K562 (cell line): ENCODE results near the gene ZNF778. TPM values are rescaled to one million over a fixed set of nuclear protein-coding genes. Genes with fewer than 3 reads are reported as not detected.
"Not testable (repeated sequence)": the region's sequence is repeated elsewhere in the genome, so short reads cannot be mapped to it uniquely, and the experiment has no call there.

Source experiments
- ATAC-seq: fragments of 200-7000 bp; cut with Tn5 transposase; 3 replicates; pipeline ENCODE4 v1.9.1; 2020; ENCODE audit warnings: moderate library complexity
- BruUV-seq: library from RNA; stranded (reverse); fragments of 400-500 nt; replicated peaks from 2 replicates; lab custom pipeline; 2021; lab: Mats Ljungman, UMichigan
- CTCF ChIA-PET: fragments of 300-600 bp; formaldehyde crosslinking; extraction: SDS; loops from one replicate; lab custom pipeline; 2021; ENCODE audit warnings: low intra/inter-chr PET ratio; lab: Yijun Ruan, JAX
- POLR2A ChIA-PET: fragments of 300-600, 350-650 bp; sonication (Branson Sonifier 250); formaldehyde crosslinking; extraction: SDS; loops from one replicate; lab custom pipeline; 2021; ENCODE audit warnings: antibody characterized with exemption, inconsistent platforms; lab: Yijun Ruan, JAX
- DNase-seq, 4 experiments: peaks; one replicate each; pipeline versions ENCODE4 v3.0.0 to v3.0.0-alpha.2; 2011 to 2018; ENCODE audit warnings: low spot score in 3 of 4, mixed read lengths in 3 of 4; ENCODE audit errors: extremely low read depth in 1 of 4
- FAIRE-seq: peaks from 2 replicates; lab custom pipeline; 2011; peaks lifted over from hg19 to GRCh38; lab: Jason Lieb, UNC
- H2AFZ ChIP-seq: 2 replicates; pipeline ENCODE4 v1.6.0; 2011; ENCODE audit warnings: low read depth, low read length, control low read depth, inconsistent platforms
- H3K27ac ChIP-seq: fragments of 200-600 bp; 3 replicates; pipeline ENCODE4 v1.8.0; 2011; ENCODE audit warnings: low read depth, mild to moderate bottlenecking, control low read depth, inconsistent platforms, low read length, moderate library complexity, mixed read lengths; ENCODE audit errors: extremely low read depth
- H3K27me3 ChIP-seq, 2 experiments: fragments of 300-600 bp in 1 of 2; 2 replicates in 1 of 2; 3 replicates in 1 of 2; pipeline versions ENCODE4 v1.6.0 to v1.8.0; 2011; ENCODE audit warnings: inconsistent platforms in 2 of 2, low read length in 2 of 2, mild to moderate bottlenecking in 1 of 2, mixed read lengths in 1 of 2, moderate library complexity in 1 of 2; ENCODE audit not compliant: control insufficient read depth in 2 of 2, insufficient read depth in 2 of 2
- H3K36me3 ChIP-seq: fragments of 300-600 bp; 3 replicates; pipeline ENCODE4 v1.8.0; 2011; ENCODE audit warnings: mild to moderate bottlenecking, low read length, inconsistent platforms; ENCODE audit not compliant: control insufficient read depth, insufficient read depth
- H3K4me1 ChIP-seq, 2 experiments: fragments of 200-600 bp in 1 of 2; replicated peaks in 1 of 2; 2 replicates in 1 of 2; 3 replicates in 1 of 2; pipeline versions ENCODE4 v1.5.1 to v1.8.0; 2011; ENCODE audit warnings: inconsistent platforms in 2 of 2, low read length in 2 of 2, mild to moderate bottlenecking in 1 of 2, mixed read lengths in 1 of 2, moderate library complexity in 1 of 2; ENCODE audit not compliant: control insufficient read depth in 2 of 2, insufficient read depth in 2 of 2
- H3K4me2 ChIP-seq: 2 replicates; pipeline ENCODE4 v1.6.1; 2011; ENCODE audit warnings: low read length, control low read depth, inconsistent platforms, mixed read lengths; ENCODE audit not compliant: insufficient read depth
- H3K4me3 ChIP-seq: fragments of 200-600 bp; sonication (generic), shearing (Covaris generic); 2 replicates; pipeline ENCODE4 v1.5.1; 2016; ENCODE audit warnings: control low read depth, inconsistent platforms
- H3K79me2 ChIP-seq: fragments of 200-600 bp; 3 replicates; pipeline ENCODE4 v1.8.0; 2011; ENCODE audit warnings: low read length, inconsistent platforms; ENCODE audit not compliant: control insufficient read depth, insufficient read depth
- H3K9ac ChIP-seq, 2 experiments: 2 replicates each; pipeline versions ENCODE4 v1.6.0 to v1.6.1; 2011; ENCODE audit warnings: low read depth in 2 of 2, low read length in 2 of 2, control low read depth in 1 of 2, inconsistent platforms in 1 of 2, mild to moderate bottlenecking in 1 of 2, mixed read lengths in 1 of 2; ENCODE audit not compliant: insufficient read depth in 1 of 2
- H3K9me1 ChIP-seq: one replicate; pipeline ENCODE4 v1.6.0; 2011; ENCODE audit warnings: inconsistent platforms, mild to moderate bottlenecking, low read length, moderate library complexity; ENCODE audit not compliant: control insufficient read depth, insufficient read depth
- H3K9me3 ChIP-seq: replicated peaks from 2 replicates; pipeline ENCODE4 v1.5.1; 2011; ENCODE audit warnings: low read depth, low read length, inconsistent platforms; ENCODE audit not compliant: control insufficient read depth, insufficient read depth
- H4K20me1 ChIP-seq: replicated peaks from 2 replicates; pipeline ENCODE4 v1.6.1; 2011; ENCODE audit warnings: low read length, inconsistent platforms, mixed read lengths; ENCODE audit not compliant: control insufficient read depth, insufficient read depth
- GATAD2B ChIP-seq: fragments of 450-650 bp; IDR thresholded peaks from 2 replicates; pipeline ENCODE4 v1.6.1; 2017; ENCODE audit warnings: mild to moderate bottlenecking, borderline replicate concordance
- MEF2A ChIP-seq: IDR thresholded peaks from 2 replicates; pipeline ENCODE4 v1.6.1; 2011; ENCODE audit warnings: low read depth, mild to moderate bottlenecking, low read length, moderate library complexity; ENCODE audit not compliant: control insufficient read depth
- PHB2 ChIP-seq: fragments of 450-650 bp; IDR thresholded peaks from 2 replicates; pipeline ENCODE4 v1.6.1; 2017; ENCODE audit warnings: low read depth
- PHF8 ChIP-seq: fragments of 200-600 bp; sonication (generic); IDR thresholded peaks from 2 replicates; pipeline ENCODE4 v1.6.1; 2012; ENCODE audit warnings: mixed run types, mild to moderate bottlenecking, inconsistent platforms, low read length, moderate library complexity, borderline replicate concordance
- RB1 ChIP-seq: fragments of 450-650 bp; IDR thresholded peaks from 2 replicates; pipeline ENCODE4 v1.6.1; 2017; ENCODE audit warnings: low read depth, mild to moderate bottlenecking
- STAT6 ChIP-seq: sonication (generic); formaldehyde crosslinking; IDR thresholded peaks from 2 replicates; pipeline ENCODE4 v1.8.1; 2023; ENCODE audit warnings: mild to moderate bottlenecking, missing genetic modification reagents
- VEZF1 ChIP-seq: fragments of 200-800 bp; sonication (Bioruptor generic); IDR thresholded peaks from 2 replicates; pipeline ENCODE4 v1.6.1; 2017; ENCODE audit warnings: missing genetic modification characterization, missing compliant biosample characterization
- WGBS: fragments of 100-300 bp; shearing (Covaris generic); methylation state at CpG from one replicate; pipeline ENCODE4 v1.1.6; 2016; ENCODE audit warnings: low coverage, mixed read lengths; ENCODE audit not compliant: insufficient coverage; ENCODE audit errors: missing lambda C conversion rate; 5-methylcytosine and 5-hydroxymethylcytosine counted together
- in situ Hi-C: fragments of 300-500 bp; cut with MboI; formaldehyde crosslinking; loops from 4 replicates; pipeline ENCODE4 v1.15.0; 2018; ENCODE audit warnings: inconsistent platforms, mixed read lengths
- intact Hi-C: fragments of 100-400 bp; cut with micrococcal nuclease; formaldehyde crosslinking; loops from 2 replicates; pipeline ENCODE4 v1.14.2; 2022
- polyA plus RNA-seq, 8 experiments: library from polyadenylated mRNA; depleted of rRNA in 4 of 8; stranded (reverse) in 5 of 8; unstranded in 3 of 8; fragments of >200 nt; fragmentation: Nextera tagmentation in 2 of 8; fragmentation: Illumina TruSeq in 1 of 8; extraction: Ambion mirVana in 2 of 8; extraction: Trizol in 1 of 8; gene quantifications; 2 replicates each; pipeline versions ENCODE4 v1.2.1 to v1.2.3, GENCODE V29; 2011 to 2014; ENCODE audit warnings: inconsistent platforms in 1 of 8, missing spikeins in 1 of 8
- total RNA-seq, 7 experiments: library from RNA; depleted of rRNA in 6 of 7; stranded (reverse); fragments of >200 nt in 6 of 7; fragmentation: Illumina TruSeq in 2 of 7; extraction: Trizol in 2 of 7; gene quantifications; 2 replicates each; pipeline versions ENCODE4 v1.2.1 to v1.2.3, GENCODE V29; 2011 to 2021; ENCODE audit warnings: low replicate concordance in 1 of 7

Gene ZNF778
- total and polyA plus RNA-seq, 9 of the 15 experiments (the other 6 are each of a cell fraction or from before 2014, with no cell fraction given) = 0.70 to 60.6 (median 7.5) TPM

GRCh38 chr16:89246903-89247733 is 29.6 kb downstream of the ZNF778 start (continued):
- TF ChIP-seq STAT6 (CRISPR knock-in tag) (no peak), MEF2A (no peak), PHB2 (no peak)

GRCh38 chr16:89247734-89248075 is 30.2 kb downstream of the ZNF778 start:
- H3K9me3 ChIP-seq, H4K20me1 ChIP-seq, H3K79me2 ChIP-seq, DNase-seq, CTCF ChIA-PET, H3K36me3 ChIP-seq, H3K27me3 ChIP-seq, in situ Hi-C loops, BruUV-seq, H3K9me1 ChIP-seq: not testable (repeated sequence)
- H3K9ac ChIP-seq = peak overlapping the region; percentile 41 to 88; a peak in 3 of 4 replicates
- peak overlapping the region; percentile 72 for H3K4me2 ChIP-seq
- H3K4me3 ChIP-seq = peak overlapping the region; percentile 56
- peak overlapping the region; percentile 89 for H2AFZ ChIP-seq
- POLR2A ChIA-PET = interaction anchor here (0.6 to 1.3 kb wide), 3 partner anchors 19 to 410 kb away, joined by 3 to 5 read pairs (median 3); no protein-coding TSS in a partner anchor
- WGBS = 5% methylated on average over 8 of the region's 45 CpGs
- TF ChIP-seq GATAD2B (peak; percentile 86), VEZF1 (CRISPR knock-in tag) (peak; percentile 51), PHF8 (peak; percentile 17; the same call in 1 of the 2 replicates), RB1 (peak; percentile 30; the same call in 1 of the 2 replicates)
- intact Hi-C loops = loop anchor here (2.0 kb wide), 1 partner anchor 41 kb away; no protein-coding TSS in a partner anchor
- FAIRE-seq = peak; percentile 78
- peak; percentile 57 for ATAC-seq
- H3K4me1 ChIP-seq = peaks cover 0 to 29% of the 10 kb centered on the region in 2 experiments; a peak in 3 of 5 replicates
- H3K27ac ChIP-seq = peak overlapping the region; percentile 46; the same call in 1 of the 3 replicates
